ENCODE measurements around the gene ZNF664. TPM values are rescaled to one million over a fixed set of nuclear protein-coding genes. Genes with fewer than 3 reads are reported as not detected.

The ZNF664 gene
- total and polyA plus RNA-seq, 9 of the 15 experiments (the other 6 are each of a cell fraction or from before 2014, with no cell fraction given), result 3.3 to 101 (median 63.6) TPM

GRCh38 chr12:123971770-123972456, 1.1 kb upstream of the ZNF664 start:
- ATAC-seq, result peak; percentile 18
- Histone ChIP-seq H3K27me3 (ENCODE audit: control insufficient read depth in 2 of 2, insufficient read depth in 2 of 2, low read length in 2 of 2) (no peaks in the 10 kb centered on the region), H3K9me1 (ENCODE audit: control insufficient read depth, insufficient read depth, low read length) (peaks cover 2% of the 10 kb centered on the region), H2AFZ (ENCODE audit: low read depth, low read length) (peak overlapping the region; percentile 60), H3K79me2 (ENCODE audit: control insufficient read depth, insufficient read depth, low read length) (peaks cover 42% of the 10 kb centered on the region), H4K20me1 (replicated peaks; ENCODE audit: control insufficient read depth, insufficient read depth, low read length) (0 out of 2 replicates have a peak, but pooled peaks cover 3% of the 10 kb centered on the region), H3K4me3 (peak overlapping the region; percentile 65), H3K4me2 (ENCODE audit: insufficient read depth, low read length) (peak overlapping the region; percentile 85), H3K9me3 (replicated peaks; ENCODE audit: control insufficient read depth, insufficient read depth, low read depth, low read length) (no peaks in the 10 kb centered on the region), H3K9ac (ENCODE audit: insufficient read depth in 1 of 2, low read depth in 2 of 2, low read length in 2 of 2) (peak overlapping the region; percentile 62 to 92), H3K4me1 (replicated peaks in 1 of 2; ENCODE audit: control insufficient read depth in 2 of 2, insufficient read depth in 2 of 2, low read length in 2 of 2) (peaks cover 16 to 25% of the 10 kb centered on the region in 2 experiments; a peak in 4 of 5 replicates), H3K36me3 (ENCODE audit: control insufficient read depth, insufficient read depth, low read length) (peaks cover 18% of the 10 kb centered on the region; the same call in 2 of the 3 replicates), H3K27ac (ENCODE audit: extremely low read depth, low read depth, low read length) (peak overlapping the region; percentile 55; the same call in 2 of the 3 replicates)
- ChIA-PET CTCF (ENCODE audit: low intra/inter-chr PET ratio) (no interaction called here), POLR2A (interaction anchor here (0.6 to 1.0 kb wide), 3 partner anchors 28 to 939 kb away, joined by 3 to 4 read pairs (median 3); no protein-coding TSS in a partner anchor)
- no TSS peak for BruUV-seq (replicated peaks)
- in situ Hi-C loops (cut with MboI) (no loop called here), intact Hi-C loops (cut with micrococcal nuclease) (no loop called here)
- 1% methylated on average over 36 of the region's 55 CpGs for WGBS (ENCODE audit: insufficient coverage, low coverage, missing lambda C conversion rate)
- peak; percentile 42 for FAIRE-seq
- peak in 3 of 4 experiments; percentile 24 to 52 (median 27) for DNase-seq (ENCODE audit: extremely low read depth in 1 of 4, low spot score in 3 of 4)
- 0 out of 2 replicates have a peak, but pooled peaks have one; percentile 32 for TF ChIP-seq EGR1 (conservative IDR thresholded peaks at IDR 0.05)
- TF ChIP-seq CBX1 (IDR thresholded peaks at IDR 0.05; ENCODE audit: low read depth), result no peak
- TF ChIP-seq HNRNPL (IDR thresholded peaks at IDR 0.05; ENCODE audit: low read depth, low read length), result 0 out of 2 replicates have a peak, but pooled peaks have one; percentile 10
- TF ChIP-seq POLR2G (IDR thresholded peaks at IDR 0.05; ENCODE audit: low read depth, low read length), result peak; percentile 22; the same call in 1 of the 2 replicates
- TF ChIP-seq GATA2 (CRISPR knock-in tag; IDR thresholded peaks at IDR 0.05), result no peak
- peak; percentile 88 for TF ChIP-seq HNRNPLL (IDR thresholded peaks at IDR 0.05; ENCODE audit: low read depth, low read length, poor library complexity, severe bottlenecking)
- peak; percentile 5 to 42; a peak in 1 of 4 replicates for TF ChIP-seq UBTF (IDR thresholded peaks at IDR 0.05; ENCODE audit: borderline replicate concordance in 1 of 2, low read depth in 2 of 2, low read length in 2 of 2)
- no peak for TF ChIP-seq ZNF174 (CRISPR knock-in tag; IDR thresholded peaks at IDR 0.05)
- TF ChIP-seq ZFX (CRISPR knock-in tag; IDR thresholded peaks at IDR 0.05), result peak; percentile 73
- no peak for TF ChIP-seq MIER1 (IDR thresholded peaks at IDR 0.05; ENCODE audit: low read depth)
- TF ChIP-seq PHF20 (IDR thresholded peaks at IDR 0.05; ENCODE audit: partially characterized antibody), result peak; percentile 17
- TF ChIP-seq RBBP5 (IDR thresholded peaks at IDR 0.05; ENCODE audit: borderline replicate concordance, insufficient read depth, low read length, poor library complexity, severe bottlenecking), result peak; percentile 35
- peak; percentile 67; the same call in 1 of the 2 replicates for TF ChIP-seq ZBTB7A (IDR thresholded peaks at IDR 0.05; ENCODE audit: borderline replicate concordance, control insufficient read depth, low read depth, low read length)
- TF ChIP-seq RBFOX2 (IDR thresholded peaks at IDR 0.05; ENCODE audit: low read depth, low read length), result peak; percentile 55
- 0 out of 2 replicates have a peak, but pooled peaks have one; percentile 3 for TF ChIP-seq CXXC5 (CRISPR knock-in tag; IDR thresholded peaks at IDR 0.05)
